A549 (cell line): Measurements from ENCODE around the gene KDM1B. TPM values are rescaled to one million over a fixed set of nuclear protein-coding genes. Genes with fewer than 3 reads are reported as not detected.

Source experiments
- ATAC-seq, 2 experiments: fragments of 200-7000 bp in 1 of 2; fragments of >200 bp in 1 of 2; cut with Nextera tagmentation in 1 of 2; cut with Tn5 transposase in 1 of 2; 3 replicates each; pipeline versions ENCODE4 v1.8.0 to v1.9.1; 2018 to 2020; ENCODE audit warnings: mild to moderate bottlenecking in 1 of 2, moderate library complexity in 1 of 2
- CTCF ChIA-PET: fragments of 300-600 bp; sonication (Branson Sonifier 250); formaldehyde crosslinking; extraction: SDS; loops from one replicate; lab custom pipeline; 2021; ENCODE audit warnings: antibody characterized with exemption, inconsistent platforms; lab: Yijun Ruan, JAX
- POLR2A ChIA-PET: fragments of 350-600 bp; formaldehyde crosslinking; extraction: SDS; loops from one replicate; lab custom pipeline; 2021; ENCODE audit warnings: antibody characterized with exemption, inconsistent platforms; lab: Yijun Ruan, JAX
- DNase-seq, 2 experiments: peaks; one replicate each; pipeline versions ENCODE4 v3.0.0 to v3.0.0-alpha.2; 2011 to 2016; ENCODE audit warnings: low read depth in 1 of 2, low spot score in 1 of 2
- FAIRE-seq: peaks from 2 replicates; lab custom pipeline; 2011; peaks lifted over from hg19 to GRCh38; lab: Jason Lieb, UNC
- H3K27ac ChIP-seq, 2 experiments: fragments of >200 bp; sonication (Bioruptor Twin); formaldehyde crosslinking; 3 replicates each; pipeline ENCODE4 v1.5.1; 2016 to 2017
- H3K4me1 ChIP-seq: fragments of >200 bp; sonication (Bioruptor Twin); formaldehyde crosslinking; 3 replicates; pipeline ENCODE4 v1.6.1; 2016
- H3K4me2 ChIP-seq: fragments of >200 bp; sonication (Bioruptor Twin); formaldehyde crosslinking; 3 replicates; pipeline ENCODE4 v1.6.1; 2016
- H3K4me3 ChIP-seq: fragments of >200 bp; sonication (Bioruptor Twin); formaldehyde crosslinking; 3 replicates; pipeline ENCODE4 v1.5.1; 2016
- H3K9me3 ChIP-seq: fragments of >200 bp; sonication (Bioruptor Twin); formaldehyde crosslinking; 3 replicates; pipeline ENCODE4 v1.6.1; 2016
- BCL3 ChIP-seq: fragments of >200 bp; sonication (Bioruptor Twin); formaldehyde crosslinking; IDR thresholded peaks from 3 replicates; pipeline ENCODE4 v1.6.1; 2016
- CHD2 ChIP-seq: fragments of 150-350 bp; IDR thresholded peaks from 2 replicates; pipeline ENCODE4 v1.6.1; 2014; ENCODE audit warnings: low read length; ENCODE audit not compliant: partially characterized antibody
- CTCF ChIP-seq: fragments of >200 bp; sonication (Bioruptor Twin); formaldehyde crosslinking; IDR thresholded peaks from 3 replicates; pipeline ENCODE4 v1.5.1; 2016
- ESRRA ChIP-seq: fragments of 150-350 bp; IDR thresholded peaks from 2 replicates; pipeline ENCODE4 v1.6.1; 2014; ENCODE audit warnings: mild to moderate bottlenecking, low read length, borderline replicate concordance
- GATA3 ChIP-seq: IDR thresholded peaks from 2 replicates; pipeline ENCODE4 v1.6.1; 2012; ENCODE audit warnings: borderline replicate concordance
- HDAC2 ChIP-seq: fragments of 200-600 bp; sonication (generic); IDR thresholded peaks from 2 replicates; pipeline ENCODE4 v1.6.1; 2016
- HEYL ChIP-seq: fragments of 250-450 bp; sonication (Bioruptor Pico); IDR thresholded peaks from 2 replicates; pipeline ENCODE4 v1.8.0; 2021; ENCODE audit warnings: mild to moderate bottlenecking, moderate library complexity
- JUN ChIP-seq, 2 experiments: fragments of >200 bp; sonication (Bioruptor Twin); formaldehyde crosslinking; IDR thresholded peaks; 2 replicates in 1 of 2; 3 replicates in 1 of 2; pipeline ENCODE4 v1.6.1; 2016 to 2017
- JUNB ChIP-seq: fragments of >200 bp; sonication (Bioruptor Twin); formaldehyde crosslinking; IDR thresholded peaks from 2 replicates; pipeline ENCODE4 v1.6.1; 2016
- MYC ChIP-seq: IDR thresholded peaks from 2 replicates; pipeline ENCODE4 v1.6.1; 2012; ENCODE audit warnings: mild to moderate bottlenecking, inconsistent platforms, low read length, improper control_type of control experiment, borderline replicate concordance
- NR3C1 ChIP-seq: fragments of >200 bp; sonication (Bioruptor Twin); formaldehyde crosslinking; IDR thresholded peaks from 3 replicates; pipeline ENCODE4 v1.6.1; 2017
- POLR2AphosphoS2 ChIP-seq: conservative IDR thresholded peaks from 2 replicates; pipeline ENCODE4 v1.6.1; 2012; ENCODE audit warnings: low read length, improper control_type of control experiment, inconsistent platforms
- RCOR1 ChIP-seq: fragments of 150-350 bp; IDR thresholded peaks from 2 replicates; pipeline ENCODE4 v1.6.1; 2014; ENCODE audit warnings: antibody characterized with exemption, low read length, low read depth
- RFX5 ChIP-seq: fragments of 450-650 bp; IDR thresholded peaks from 2 replicates; pipeline ENCODE4 v1.7.1; 2014; ENCODE audit warnings: antibody characterized with exemption, mild to moderate bottlenecking, moderate library complexity
- RNF2 ChIP-seq: fragments of 200-600 bp; sonication (generic); IDR thresholded peaks from 2 replicates; pipeline ENCODE4 v1.6.1; 2016; ENCODE audit warnings: low read depth, mild to moderate bottlenecking, antibody characterized with exemption, moderate library complexity, borderline replicate concordance
- SREBF2 ChIP-seq: fragments of 450-650 bp; IDR thresholded peaks from 2 replicates; pipeline ENCODE4 v1.6.1; 2014; ENCODE audit warnings: mild to moderate bottlenecking, moderate library complexity
- TFCP2L1 ChIP-seq: fragments of 250-450 bp; sonication (Bioruptor Pico); IDR thresholded peaks from 2 replicates; pipeline ENCODE4 v1.5.0; 2021; ENCODE audit warnings: mild to moderate bottlenecking
- USF2 ChIP-seq: fragments of 450-650 bp; IDR thresholded peaks from 2 replicates; pipeline ENCODE4 v1.6.1; 2014; ENCODE audit warnings: antibody characterized with exemption
- ZSCAN20 ChIP-seq: fragments of 250-450 bp; sonication (Bioruptor Pico); IDR thresholded peaks from 2 replicates; pipeline ENCODE4 v1.8.0; 2022; ENCODE audit warnings: mild to moderate bottlenecking, moderate library complexity
- WGBS: methylation state at CpG from one replicate; pipeline ENCODE4 v1.1.6; 2017; ENCODE audit errors: missing lambda C conversion rate; 5-methylcytosine and 5-hydroxymethylcytosine counted together
- polyA plus RNA-seq, 4 experiments: library from polyadenylated mRNA; depleted of rRNA in 3 of 4; stranded (reverse); fragments of >200 nt; fragmentation: RNase III in 1 of 4; extraction: RNeasy Plus Mini Kit Qiagen cat#74134 plus additional on column Dnase treatment in 1 of 4; gene quantifications; 2 replicates in 3 of 4; 3 replicates in 1 of 4; pipeline ENCODE4 v1.2.3, GENCODE V29; 2011 to 2017

KDM1B gene
- polyA plus RNA-seq, 2 of the 4 experiments (the other 2 are of a cell fraction), result 11.0 to 14.9 TPM

GRCh38 chr6:18266523-18266912 is 111.3 kb downstream of the KDM1B start:
- no peak for ATAC-seq
- POLR2A ChIA-PET, result no interaction called here
- FAIRE-seq, result no peak

GRCh38 chr6:18268066-18268465 is 112.8 kb downstream of the KDM1B start:
- TF ChIP-seq JUNB (no peak), RNF2 (no peak), JUN (IDR thresholded peaks at IDR 0.05) (no peak), GATA3 (no peak)
- POLR2A ChIA-PET, result no interaction called here
- H3K4me1 ChIP-seq, result 0 out of 3 replicates have a peak, but pooled peaks cover 5% of the 10 kb centered on the region
- ATAC-seq, result no peak
- CTCF ChIA-PET, result no interaction called here
- no peaks in the 10 kb centered on the region for H3K9me3 ChIP-seq
- FAIRE-seq, result no peak
- H3K27ac ChIP-seq, result no peak overlapping the region
- DNase-seq, result no peak
- WGBS, result 74% methylated on average over 4 of the region's 4 CpGs
- H3K4me3 ChIP-seq, result no peak overlapping the region
- no peak overlapping the region for H3K4me2 ChIP-seq

More at GRCh38 chr6:18266523-18266912, 111.3 kb downstream of the KDM1B start:
- DNase-seq, result no peak
- H3K9me3 ChIP-seq, result no peaks in the 10 kb centered on the region
- H3K4me1 ChIP-seq, result peaks cover 17% of the 10 kb centered on the region; the same call in 2 of the 3 replicates
- H3K27ac ChIP-seq, result no peak overlapping the region
- CTCF ChIA-PET, result interaction anchor here (0.7 to 1.5 kb wide), 3 partner anchors 162 to 262 kb away, joined by 3 to 4 read pairs (median 3); no protein-coding TSS in a partner anchor
- no peak overlapping the region for H3K4me2 ChIP-seq
- TF ChIP-seq NR3C1, result no peak
- TF ChIP-seq TFCP2L1 (CRISPR knock-in tag), result no peak
- TF ChIP-seq SREBF2, result no peak
- TF ChIP-seq JUN (IDR thresholded peaks at IDR 0.05), result no peak
- no peak for TF ChIP-seq ESRRA
- no peak for TF ChIP-seq HDAC2
- no peak overlapping the region for H3K4me3 ChIP-seq
- 89% methylated on average over 7 of the region's 11 CpGs for WGBS

- no peak overlapping the region for H3K27ac ChIP-seq
- H3K4me3 ChIP-seq, result no peak overlapping the region
- ATAC-seq (no peak), FAIRE-seq (no peak), DNase-seq (no peak)
- ChIA-PET CTCF (interaction anchor here (0.7 kb wide), 1 partner anchor 15 kb away, joined by 3 read pairs; no protein-coding TSS in a partner anchor), POLR2A (no interaction called here)
- 0 out of 3 replicates have a peak, but pooled peaks cover 5% of the 10 kb centered on the region for H3K4me1 ChIP-seq
- no peak overlapping the region for H3K4me2 ChIP-seq
- WGBS, result 54% methylated on average over 3 of the region's 3 CpGs
- H3K9me3 ChIP-seq, result no peaks in the 10 kb centered on the region
- TF ChIP-seq CHD2, result no peak
- no peak for TF ChIP-seq USF2
- no peak for TF ChIP-seq RFX5
- TF ChIP-seq BCL3, result no peak
- no peak for TF ChIP-seq MYC
- TF ChIP-seq RCOR1, result no peak
- no peak for TF ChIP-seq HDAC2
- TF ChIP-seq CTCF, result no peak
- no peak for TF ChIP-seq POLR2AphosphoS2
- no peak for TF ChIP-seq HEYL (CRISPR knock-in tag)
- no peak for TF ChIP-seq ZSCAN20 (CRISPR knock-in tag)
These were observed 114.0 kb downstream of the KDM1B start for GRCh38 chr6:18269253-18269652.
